Pons (tissue), 1 donor: Measurements from ENCODE around the gene TBC1D24.

Source experiments
- DNase-seq: peaks from one replicate; pipeline ENCODE4 v3.0.0-alpha.2; 2016; ENCODE audit warnings: low spot score

Gene TBC1D24

GRCh38 chr16:2482708-2483534, 8.0 kb downstream of the TBC1D24 start:
- peak; percentile 69 for DNase-seq

- DNase-seq: no peak
Measured at GRCh38 chr16:2483939-2484897, 9.3 kb downstream of the TBC1D24 start.

DNA sequence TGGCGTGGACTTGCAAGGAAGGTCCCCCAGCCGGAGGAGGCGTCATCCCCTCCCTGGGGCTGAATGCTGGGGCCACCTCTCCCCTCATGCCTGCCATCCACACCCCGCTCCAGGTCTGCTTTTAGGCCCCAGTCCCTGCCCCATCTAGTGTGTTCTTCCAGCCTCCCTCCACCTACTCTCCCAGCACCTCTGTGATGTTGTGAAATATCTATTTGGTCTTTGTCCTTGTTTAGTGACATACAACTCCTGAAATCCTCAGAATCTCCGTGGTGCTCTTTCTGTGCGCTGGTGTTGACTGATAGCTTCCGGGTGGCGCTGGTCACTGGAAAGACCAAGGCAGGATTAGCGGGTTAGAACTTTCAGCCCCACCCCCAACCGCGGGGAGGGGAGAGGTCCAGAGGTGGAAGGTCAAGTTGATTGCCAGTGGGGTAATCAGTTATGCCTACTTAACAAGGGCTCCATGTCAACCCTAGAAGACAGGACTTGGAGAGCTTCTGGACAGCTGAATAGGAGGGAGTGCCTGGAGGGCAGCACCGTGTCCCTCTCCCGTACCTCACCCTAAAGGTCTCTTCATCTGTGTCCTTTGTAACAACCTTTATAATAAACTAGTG, 10.1 kb downstream of the TBC1D24 start:
- DNase-seq: no peak

GRCh38 chr16:2485811-2486507, 11.0 kb downstream of the TBC1D24 start:
- no peak for DNase-seq

DNA sequence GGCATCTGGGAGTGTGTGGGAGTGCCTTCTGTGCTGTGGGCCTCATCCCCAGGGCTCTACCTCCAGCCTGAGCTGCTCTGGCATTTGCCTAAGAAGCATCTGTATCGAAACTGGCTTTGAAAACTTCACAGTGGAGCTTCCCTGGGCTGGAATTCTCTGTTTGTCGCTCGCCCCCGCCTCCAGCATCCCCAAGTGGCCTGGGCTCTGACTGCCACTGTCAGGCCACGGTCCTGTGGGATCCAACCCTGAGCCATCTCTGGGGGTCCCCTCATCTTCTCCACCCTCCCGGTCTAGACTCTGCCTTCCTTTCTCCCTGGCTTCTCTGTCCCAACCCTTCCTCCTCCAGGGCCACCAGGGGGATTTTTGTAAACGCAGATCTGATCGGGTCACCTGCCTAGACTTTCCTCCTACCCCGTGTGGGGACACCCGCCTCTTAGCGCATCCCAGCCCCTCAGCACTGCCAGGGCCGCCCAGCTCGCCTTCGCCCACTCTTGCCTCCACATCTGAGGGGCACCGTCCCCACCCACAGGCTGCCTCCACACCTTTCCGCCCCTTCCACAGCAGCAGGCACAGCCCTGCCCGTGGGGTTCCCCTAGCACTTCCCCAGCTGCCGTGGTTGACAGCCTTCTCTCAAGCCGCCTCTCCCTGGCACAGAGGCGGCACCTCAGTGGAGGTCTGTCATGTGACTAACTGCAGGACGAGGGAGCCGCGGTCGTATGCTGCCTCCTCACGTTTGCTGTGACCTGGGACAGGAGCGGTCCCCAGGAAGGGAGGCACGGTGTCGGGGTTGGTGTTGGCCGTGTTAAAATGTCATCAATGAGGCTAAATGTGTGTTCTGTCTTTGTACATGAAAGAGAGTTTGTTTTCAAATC, 12.0 kb downstream of the TBC1D24 start:
- peak; percentile 65 for DNase-seq

DNA sequence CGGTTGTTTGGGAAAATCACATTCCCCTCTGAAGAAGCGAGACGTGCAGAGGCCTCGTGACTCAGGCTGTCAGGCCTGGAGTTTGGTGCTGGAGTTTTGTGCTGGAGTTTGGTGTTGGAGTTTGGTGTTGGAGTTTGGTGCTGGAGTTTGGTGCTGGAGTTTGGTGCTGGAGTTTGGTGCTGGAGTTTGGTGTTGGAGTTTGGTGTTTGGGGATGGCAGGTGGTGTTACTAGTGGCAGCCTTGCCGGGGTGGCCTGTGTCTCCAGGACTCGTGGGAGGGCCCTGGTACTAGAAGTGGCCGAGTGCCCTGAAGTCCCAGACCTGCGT, 12.6 kb downstream of the TBC1D24 start:
- DNase-seq: no peak

DNA sequence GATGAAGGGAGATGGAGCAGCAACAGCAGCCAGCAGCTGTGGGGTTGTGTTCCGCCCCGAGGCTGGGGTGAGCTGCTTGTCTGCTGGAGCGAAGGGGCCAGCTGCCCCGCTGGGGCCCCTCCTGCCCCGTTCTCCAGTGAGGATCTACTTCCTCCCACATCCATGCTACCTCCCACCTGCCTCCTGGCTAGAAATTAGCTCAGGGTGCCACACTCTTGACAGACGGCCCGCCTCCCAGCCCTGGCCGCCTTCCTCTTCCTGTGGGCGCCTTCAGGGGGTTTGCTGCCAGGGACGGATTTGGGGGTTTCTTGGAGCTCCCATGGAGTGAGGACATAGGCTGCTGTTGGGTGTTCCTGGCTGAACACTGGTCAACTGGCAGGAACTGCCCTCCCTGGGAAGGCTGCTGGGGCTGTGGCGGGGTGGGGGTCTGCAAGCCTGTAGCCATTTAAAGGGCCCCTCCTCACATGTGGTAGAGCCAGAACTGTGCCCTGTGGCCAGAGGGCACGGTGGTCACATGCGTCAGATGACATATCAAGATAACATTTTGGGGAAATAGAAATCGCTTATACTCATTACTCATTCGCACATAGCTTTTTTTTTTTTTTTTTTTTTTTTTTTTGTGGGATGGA, 13.1 kb downstream of the TBC1D24 start:
- no peak for DNase-seq

DNA sequence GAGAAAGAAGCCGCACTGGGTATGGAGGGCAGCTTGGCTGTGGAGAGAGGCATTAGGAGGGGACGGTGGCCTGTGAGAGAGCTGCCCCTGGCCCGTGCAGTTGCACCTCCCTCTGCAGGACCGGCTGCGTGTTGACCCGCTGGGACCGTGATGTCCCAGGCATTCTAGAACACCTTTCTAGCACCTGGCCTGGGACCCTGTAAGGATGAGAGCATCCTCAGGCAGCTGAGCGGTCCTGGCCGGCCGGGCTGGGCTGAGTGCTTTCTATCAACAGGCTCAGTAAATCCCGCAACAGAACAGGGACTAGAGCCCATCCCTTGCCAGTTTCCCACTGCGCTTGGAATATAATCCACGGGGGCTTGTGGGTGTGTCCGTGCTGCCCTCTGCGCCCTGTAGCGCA, 14.7 kb downstream of the TBC1D24 start:
- no peak for DNase-seq

GRCh38 chr16:2490190-2491105, 15.5 kb downstream of the TBC1D24 start:
- DNase-seq: no peak

- DNase-seq: no peak
Measured at GRCh38 chr16:2492292-2492691, 17.4 kb downstream of the TBC1D24 start.

- no peak for DNase-seq
Measured at GRCh38 chr16:2493605-2494004, 18.7 kb downstream of the TBC1D24 start.

DNA sequence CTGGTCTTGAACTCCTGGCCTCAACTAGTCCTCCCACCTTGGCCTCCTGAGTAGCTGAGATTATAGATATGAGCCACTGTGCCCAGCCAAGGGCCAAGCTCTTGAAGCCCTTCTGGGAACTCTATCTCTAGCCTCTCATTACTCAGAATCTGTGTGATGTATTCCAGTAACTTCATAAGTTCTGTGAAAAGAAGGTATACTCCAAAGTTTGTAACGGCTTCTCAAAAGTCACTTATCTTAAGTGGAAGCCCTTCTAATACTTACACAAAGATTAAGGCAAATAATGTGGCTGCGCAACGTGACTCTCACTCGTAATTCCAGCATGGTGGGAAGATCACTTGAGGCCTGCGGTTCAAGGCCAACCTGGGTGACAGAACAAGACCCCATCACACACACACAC, 19.7 kb downstream of the TBC1D24 start:
- no peak for DNase-seq

- no peak for DNase-seq
Measured at GRCh38 chr16:2495041-2495440, 20.1 kb downstream of the TBC1D24 start.

DNA sequence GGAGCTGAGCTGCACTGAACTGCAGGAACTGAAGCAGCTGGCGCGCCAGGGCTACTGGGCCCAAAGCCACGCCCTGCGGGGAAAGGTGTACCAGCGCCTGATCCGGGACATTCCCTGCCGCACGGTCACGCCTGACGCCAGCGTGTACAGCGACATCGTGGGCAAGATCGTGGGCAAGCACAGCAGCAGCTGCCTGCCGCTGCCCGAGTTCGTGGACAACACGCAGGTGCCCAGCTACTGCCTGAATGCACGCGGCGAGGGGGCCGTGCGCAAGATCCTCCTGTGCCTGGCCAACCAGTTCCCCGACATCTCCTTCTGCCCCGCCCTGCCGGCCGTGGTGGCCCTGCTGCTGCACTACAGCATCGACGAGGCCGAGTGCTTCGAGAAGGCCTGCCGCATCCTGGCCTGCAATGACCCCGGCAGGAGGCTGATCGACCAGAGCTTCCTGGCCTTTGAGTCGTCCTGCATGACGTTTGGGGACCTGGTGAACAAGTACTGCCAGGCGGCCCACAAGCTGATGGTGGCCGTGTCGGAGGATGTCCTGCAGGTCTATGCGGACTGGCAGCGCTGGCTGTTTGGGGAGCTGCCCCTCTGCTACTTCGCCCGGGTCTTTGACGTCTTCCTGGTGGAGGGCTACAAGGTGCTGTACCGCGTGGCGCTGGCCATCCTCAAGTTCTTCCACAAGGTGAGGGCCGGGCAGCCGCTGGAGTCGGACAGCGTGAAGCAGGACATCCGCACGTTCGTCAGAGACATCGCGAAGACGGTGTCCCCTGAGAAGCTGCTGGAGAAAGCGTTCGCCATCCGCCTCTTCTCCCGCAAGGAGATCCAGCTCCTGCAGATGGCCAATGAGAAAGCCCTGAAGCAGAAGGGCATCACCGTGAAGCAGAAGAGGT, 21.5 kb downstream of the TBC1D24 start:
- DNase-seq: no peak

- no peak for DNase-seq
Measured at GRCh38 chr16:2497116-2497630, 22.2 kb downstream of the TBC1D24 start.

DNA sequence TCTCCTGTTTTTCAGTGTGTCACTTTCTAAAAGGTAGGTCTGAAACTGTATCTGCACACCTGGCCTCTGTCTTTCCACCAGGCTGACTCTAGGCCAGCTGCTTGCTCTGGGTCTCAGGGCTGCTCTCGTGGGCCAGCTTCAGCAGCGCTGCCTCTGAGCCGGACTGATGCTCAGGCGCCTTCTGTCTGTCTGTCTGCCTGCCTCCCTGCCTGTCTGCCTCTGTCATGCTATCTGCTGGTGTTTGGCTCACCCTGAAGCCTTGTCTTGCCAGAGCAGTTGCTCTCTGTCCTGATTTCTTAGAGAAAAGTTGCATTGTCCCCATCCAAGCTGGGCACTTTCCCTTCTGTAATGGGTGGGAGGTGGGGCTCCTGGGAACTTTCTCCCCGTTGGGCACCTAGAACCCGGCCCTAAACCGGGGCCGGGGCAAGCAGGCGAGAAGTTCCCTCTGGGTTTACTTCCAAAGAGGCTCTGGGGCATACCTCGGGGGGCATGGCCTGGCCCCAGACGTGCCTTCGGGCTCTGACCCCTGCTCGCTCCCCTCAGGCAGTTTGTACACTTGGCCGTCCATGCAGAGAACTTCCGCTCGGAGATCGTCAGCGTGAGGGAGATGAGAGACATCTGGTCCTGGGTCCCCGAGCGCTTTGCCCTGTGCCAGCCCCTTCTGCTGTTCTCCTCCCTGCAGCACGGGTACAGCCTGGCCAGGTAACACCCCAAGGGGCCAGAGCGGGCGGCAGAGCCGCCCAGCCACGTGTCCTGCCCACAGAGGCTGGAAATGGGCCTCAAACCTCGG, 23.0 kb downstream of the TBC1D24 start:
- no peak for DNase-seq

- no peak for DNase-seq
Measured at GRCh38 chr16:2498531-2499253, 23.8 kb downstream of the TBC1D24 start.
